Superior temporal gyrus (tissue), 1 donor: ENCODE results near the gene EPHB1.

Source experiments
- DNase-seq: peaks from one replicate; pipeline ENCODE4 v3.0.0-alpha.2; 2016; ENCODE audit errors: extremely low spot score

The EPHB1 gene

GRCh38 chr3:134910026-134910425 lies 115.0 kb downstream of the EPHB1 start:
- DNase-seq, result no peak

GRCh38 chr3:134911586-134912548 lies 116.8 kb downstream of the EPHB1 start:
- DNase-seq, result no peak

GRCh38 chr3:134916276-134916961 lies 121.4 kb downstream of the EPHB1 start:
- no peak for DNase-seq

GRCh38 chr3:134917631-134918030 lies 122.6 kb downstream of the EPHB1 start:
- DNase-seq, result no peak

- DNase-seq, result no peak
Measured at GRCh38 chr3:134918441-134918840, 123.4 kb downstream of the EPHB1 start.

GRCh38 chr3:134922101-134922500 lies 127.0 kb downstream of the EPHB1 start:
- DNase-seq, result no peak

GRCh38 chr3:134922866-134923265 lies 127.8 kb downstream of the EPHB1 start:
- DNase-seq, result no peak

GRCh38 chr3:134923286-134923685 lies 128.2 kb downstream of the EPHB1 start:
- DNase-seq, result no peak

GRCh38 chr3:134927599-134927998 lies 132.5 kb downstream of the EPHB1 start:
- DNase-seq, result no peak

GRCh38 chr3:134928392-134928791 lies 133.3 kb downstream of the EPHB1 start:
- DNase-seq, result no peak

- no peak for DNase-seq
Measured at GRCh38 chr3:134928819-134929218, 133.8 kb downstream of the EPHB1 start.

GRCh38 chr3:134929976-134930375 lies 134.9 kb downstream of the EPHB1 start:
- no peak for DNase-seq

- peak; percentile 16 for DNase-seq
Measured at GRCh38 chr3:134931045-134931785, 136.2 kb downstream of the EPHB1 start.

- no peak for DNase-seq
Measured at GRCh38 chr3:134932035-134932434, 137.0 kb downstream of the EPHB1 start.

GRCh38 chr3:134933997-134934396 lies 138.9 kb downstream of the EPHB1 start:
- DNase-seq, result no peak

- DNase-seq, result no peak
Measured at GRCh38 chr3:134934933-134935332, 139.9 kb downstream of the EPHB1 start.

GRCh38 chr3:134937256-134938028 lies 142.4 kb downstream of the EPHB1 start:
- no peak for DNase-seq

- no peak for DNase-seq
Measured at GRCh38 chr3:134938029-134938525, 143.0 kb downstream of the EPHB1 start.

- no peak for DNase-seq
Measured at GRCh38 chr3:134939978-134940377, 144.9 kb downstream of the EPHB1 start.

GRCh38 chr3:134941820-134942219 lies 146.8 kb downstream of the EPHB1 start:
- no peak for DNase-seq

- no peak for DNase-seq
Measured at GRCh38 chr3:134944429-134944828, 149.4 kb downstream of the EPHB1 start.
